Measurements from ENCODE around the gene SP3. TPM values are rescaled to one million over a fixed set of nuclear protein-coding genes. Genes with fewer than 3 reads are reported as not detected.

The SP3 gene
- total and polyA plus RNA-seq, 9 of the 15 experiments (the other 6 are each of a cell fraction or from before 2014, with no cell fraction given): 12.0 to 106 (median 74.9) TPM

GRCh38 chr2:173964565-173965371 lies 405 bp downstream of the SP3 start:
- H4K20me1 ChIP-seq (replicated peaks; ENCODE audit: control insufficient read depth, insufficient read depth, low read length): no peaks in the 10 kb centered on the region; the same call in 1 of the 2 replicates
- CTCF ChIA-PET (ENCODE audit: low intra/inter-chr PET ratio): no interaction called here
- no TSS peak for BruUV-seq (replicated peaks)
- peak overlapping the region; percentile 96 for H3K27ac ChIP-seq (ENCODE audit: extremely low read depth, low read depth, low read length)
- H3K9ac ChIP-seq (ENCODE audit: insufficient read depth in 1 of 2, low read depth in 2 of 2, low read length in 2 of 2): peak overlapping the region; percentile 94 to 99
- H3K9me3 ChIP-seq (replicated peaks; ENCODE audit: control insufficient read depth, insufficient read depth, low read depth, low read length): peaks cover 5% of the 10 kb centered on the region; the same call in 1 of the 2 replicates
- in situ Hi-C loops (cut with MboI) (no loop called here), intact Hi-C loops (cut with micrococcal nuclease) (loop anchor here (1.0 to 10.0 kb wide), 4 partner anchors 73 to 370 kb away; partner anchors contain the start of genes OLA1 and SP9)
- WGBS (ENCODE audit: insufficient coverage, low coverage, missing lambda C conversion rate): under 1% methylated on average over 35 of the region's 84 CpGs
- peaks cover 20% of the 10 kb centered on the region for H3K36me3 ChIP-seq (ENCODE audit: control insufficient read depth, insufficient read depth, low read length)
- H3K9me1 ChIP-seq (ENCODE audit: control insufficient read depth, insufficient read depth, low read length): no peaks in the 10 kb centered on the region
- H3K4me2 ChIP-seq (ENCODE audit: insufficient read depth, low read length): peak overlapping the region; percentile 91
- peaks cover 6 to 18% of the 10 kb centered on the region in 2 experiments for H3K4me1 ChIP-seq (replicated peaks in 1 of 2; ENCODE audit: control insufficient read depth in 2 of 2, insufficient read depth in 2 of 2, low read length in 2 of 2)
- H2AFZ ChIP-seq (ENCODE audit: low read depth, low read length): peak overlapping the region; percentile 61
- POLR2A ChIA-PET: interaction anchor here (0.6 to 1.8 kb wide), 8 partner anchors 8 to 660 kb away, joined by 3 to 7 read pairs (median 4); no protein-coding TSS in a partner anchor
- peak; percentile 85 to 94 (median 88) for DNase-seq (ENCODE audit: extremely low read depth in 1 of 4, low spot score in 3 of 4)
- H3K79me2 ChIP-seq (ENCODE audit: control insufficient read depth, insufficient read depth, low read length): peaks cover 57% of the 10 kb centered on the region
- no peak for FAIRE-seq
- peak overlapping the region; percentile 97 for H3K4me3 ChIP-seq
- peak; percentile 71 for ATAC-seq
- H3K27me3 ChIP-seq (ENCODE audit: control insufficient read depth in 2 of 2, insufficient read depth in 2 of 2, low read length in 2 of 2): no peaks in the 10 kb centered on the region
- 0 out of 2 replicates have a peak, but pooled peaks have one; percentile 46 for TF ChIP-seq HNRNPL (IDR thresholded peaks at IDR 0.05; ENCODE audit: low read depth, low read length)
- TF ChIP-seq PCBP1 (IDR thresholded peaks at IDR 0.05; ENCODE audit: low read depth, low read length, poor library complexity, severe bottlenecking): peak; percentile 64
- TF ChIP-seq NR2C2 (CRISPR knock-in tag; IDR thresholded peaks at IDR 0.05): 0 out of 2 replicates have a peak, but pooled peaks have one; percentile 10
- TF ChIP-seq NR2C2 (tag; IDR thresholded peaks at IDR 0.05): no peak
- TF ChIP-seq NBN (IDR thresholded peaks at IDR 0.05; ENCODE audit: low read depth): peak; percentile 46; the same call in 1 of the 2 replicates
- peak; percentile 23 for TF ChIP-seq NEUROD1 (IDR thresholded peaks at IDR 0.05; ENCODE audit: borderline replicate concordance, low read depth, low read length, partially characterized antibody)
- no peak for TF ChIP-seq HINFP (tag; conservative IDR thresholded peaks at IDR 0.05; ENCODE audit: low read depth)
- no peak for TF ChIP-seq XRCC3 (IDR thresholded peaks at IDR 0.05)
- no peak for TF ChIP-seq ETV6 (IDR thresholded peaks at IDR 0.05; ENCODE audit: borderline replicate concordance in 1 of 2, low read depth in 2 of 2, low read length in 1 of 2)
- 0 out of 2 replicates have a peak, but pooled peaks have one; percentile 63 for TF ChIP-seq ETV6 (CRISPR knock-in tag; IDR thresholded peaks at IDR 0.05; ENCODE audit: borderline replicate concordance)
- TF ChIP-seq NFE2L1 (tag; IDR thresholded peaks at IDR 0.05; ENCODE audit: borderline replicate concordance, low read depth): no peak
- peak; percentile 99 for TF ChIP-seq ZNF263 (CRISPR knock-in tag; IDR thresholded peaks at IDR 0.05; ENCODE audit: borderline replicate concordance)
- TF ChIP-seq TAF1 (IDR thresholded peaks at IDR 0.05; ENCODE audit: control insufficient read depth, extremely low read depth, insufficient read depth, low read length, severe bottlenecking): peak; percentile 97
- TF ChIP-seq KAT7 (CRISPR knock-in tag; IDR thresholded peaks at IDR 0.05; ENCODE audit: borderline replicate concordance): 0 out of 2 replicates have a peak, but pooled peaks have one; percentile 78
- 0 out of 2 replicates have a peak, but pooled peaks have one; percentile 72 for TF ChIP-seq RBM14 (IDR thresholded peaks at IDR 0.05; ENCODE audit: borderline replicate concordance, insufficient read depth, low read depth, low read length)
- no peak for TF ChIP-seq ZBTB5 (IDR thresholded peaks at IDR 0.05)
- TF ChIP-seq ZNF124 (CRISPR knock-in tag; IDR thresholded peaks at IDR 0.05): no peak

Measured in K562 (cell line).